ENCODE results near the gene LYPD3.
A peak's percentile ranks its signal among the peaks of the same experiment; 100 is the strongest.
"Not testable (repeated sequence)": the region's sequence is repeated elsewhere in the genome, so short reads cannot be mapped to it uniquely, and the experiment has no call there.

LYPD3 gene

DNA sequence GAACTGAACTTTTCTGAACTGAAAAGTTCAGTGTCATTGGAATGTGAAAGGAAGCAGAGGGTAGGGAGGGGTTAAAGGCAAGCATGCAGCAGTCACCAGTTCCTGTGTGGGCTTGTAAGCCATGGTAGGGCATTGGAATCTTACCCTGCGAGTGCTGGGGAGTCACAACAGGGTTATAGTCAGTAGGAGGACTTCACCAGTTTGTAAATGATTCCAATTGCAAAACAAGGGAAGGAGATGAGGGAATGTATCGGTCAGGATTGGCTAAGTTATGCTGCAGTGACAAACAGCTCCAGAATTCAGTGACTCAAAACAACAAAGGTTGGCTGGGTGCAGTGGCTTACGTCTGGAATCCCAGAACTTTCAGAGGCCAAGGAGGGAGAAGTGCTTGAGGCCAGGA lies 12.8 kb downstream of the LYPD3 start:
- TF ChIP-seq, protein P1, sequence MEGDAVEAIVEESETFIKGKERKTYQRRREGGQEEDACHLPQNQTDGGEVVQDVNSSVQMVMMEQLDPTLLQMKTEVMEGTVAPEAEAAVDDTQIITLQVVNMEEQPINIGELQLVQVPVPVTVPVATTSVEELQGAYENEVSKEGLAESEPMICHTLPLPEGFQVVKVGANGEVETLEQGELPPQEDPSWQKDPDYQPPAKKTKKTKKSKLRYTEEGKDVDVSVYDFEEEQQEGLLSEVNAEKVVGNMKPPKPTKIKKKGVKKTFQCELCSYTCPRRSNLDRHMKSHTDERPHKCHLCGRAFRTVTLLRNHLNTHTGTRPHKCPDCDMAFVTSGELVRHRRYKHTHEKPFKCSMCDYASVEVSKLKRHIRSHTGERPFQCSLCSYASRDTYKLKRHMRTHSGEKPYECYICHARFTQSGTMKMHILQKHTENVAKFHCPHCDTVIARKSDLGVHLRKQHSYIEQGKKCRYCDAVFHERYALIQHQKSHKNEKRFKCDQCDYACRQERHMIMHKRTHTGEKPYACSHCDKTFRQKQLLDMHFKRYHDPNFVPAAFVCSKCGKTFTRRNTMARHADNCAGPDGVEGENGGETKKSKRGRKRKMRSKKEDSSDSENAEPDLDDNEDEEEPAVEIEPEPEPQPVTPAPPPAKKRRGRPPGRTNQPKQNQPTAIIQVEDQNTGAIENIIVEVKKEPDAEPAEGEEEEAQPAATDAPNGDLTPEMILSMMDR (IDR thresholded peaks at IDR 0.05; ENCODE audit: extremely low read depth, missing control alignments) = no peak
- DNase-seq (ENCODE audit: low spot score) = no peak

DNA sequence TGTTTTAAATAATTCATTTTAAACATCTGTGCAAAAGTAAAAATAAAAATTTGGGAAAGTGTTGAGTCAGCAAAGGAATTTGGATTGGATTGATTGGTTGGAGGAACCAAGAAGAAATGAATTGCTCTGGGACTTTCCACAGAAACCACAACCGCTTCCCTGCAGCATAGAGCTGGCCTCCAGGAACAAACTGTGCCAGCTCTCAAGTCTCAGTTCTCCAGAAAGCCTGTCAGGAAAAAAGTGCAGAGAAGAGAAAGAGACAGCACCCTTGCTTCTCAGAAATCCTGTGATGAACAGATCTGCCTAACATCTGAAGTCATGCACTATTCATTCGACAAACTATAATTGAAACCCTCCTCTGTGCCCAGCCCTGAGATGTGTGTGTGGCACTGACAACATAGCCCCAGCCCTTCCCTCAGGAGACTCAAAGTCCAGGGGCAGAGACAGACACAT lies 14.8 kb downstream of the LYPD3 start:
- TF ChIP-seq, protein P1 (IDR thresholded peaks at IDR 0.05; ENCODE audit: extremely low read depth, missing control alignments) = no peak
- no peak for DNase-seq (ENCODE audit: low spot score)

DNA sequence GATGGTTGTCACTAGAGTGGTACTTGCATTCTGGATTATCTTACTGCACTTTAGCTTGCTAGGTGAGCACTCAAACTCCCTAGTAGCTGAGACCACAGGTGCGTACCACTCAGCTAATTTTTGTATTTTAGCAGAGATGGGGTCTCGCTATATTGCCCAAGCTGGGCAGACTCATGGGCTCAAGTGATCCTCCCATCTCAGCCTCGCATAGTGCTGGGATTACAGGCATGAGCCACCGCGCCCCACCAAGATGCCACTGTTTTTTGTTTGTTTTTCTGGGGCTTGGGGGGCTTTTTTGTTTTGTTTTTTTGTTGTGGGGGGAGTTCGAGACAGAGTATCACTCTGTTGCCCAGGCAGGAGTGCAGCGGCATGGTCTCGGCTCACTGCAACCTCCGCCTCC lies 17.8 kb downstream of the LYPD3 start:
- DNase-seq (ENCODE audit: low spot score) = no peak
- TF ChIP-seq, protein P1 (IDR thresholded peaks at IDR 0.05; ENCODE audit: extremely low read depth, missing control alignments) = no peak

DNA sequence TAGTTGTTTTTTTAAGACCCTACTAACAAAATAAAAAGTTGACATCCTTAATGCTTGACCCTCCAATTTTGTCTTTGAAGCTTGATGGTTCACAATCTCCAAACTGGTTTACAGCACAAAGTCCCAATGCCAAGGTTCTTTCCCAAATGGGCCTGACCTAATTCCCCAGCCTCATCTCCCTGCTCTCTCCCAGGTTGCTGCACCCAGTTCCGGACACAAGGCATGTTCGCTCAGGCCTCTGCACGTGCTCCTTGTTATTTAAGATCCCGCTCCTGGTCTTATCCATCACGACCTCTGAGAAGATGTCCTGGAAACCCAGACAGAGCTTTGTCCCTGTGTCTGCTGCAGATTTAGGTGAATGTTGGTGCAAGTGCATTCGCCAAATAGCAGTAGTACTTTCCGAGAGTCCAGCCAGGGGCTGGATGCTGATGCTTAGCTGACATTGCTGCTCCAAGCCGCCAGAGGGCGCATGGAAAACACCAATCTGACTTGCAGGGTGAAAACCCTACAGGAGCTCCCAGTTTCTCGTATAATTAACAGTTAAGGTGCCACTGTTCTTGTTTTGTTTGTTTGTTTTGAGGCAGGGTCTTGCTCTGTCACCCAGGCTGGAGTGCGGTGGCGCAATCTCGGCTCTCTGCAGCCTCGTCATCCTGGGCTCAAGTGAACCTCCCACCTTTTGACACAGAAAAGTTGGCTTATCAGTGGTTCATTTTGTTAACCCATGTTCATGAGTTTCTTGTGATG lies 18.5 kb downstream of the LYPD3 start:
- peak; percentile 80 for DNase-seq (ENCODE audit: low spot score)
- TF ChIP-seq, protein P1 (IDR thresholded peaks at IDR 0.05; ENCODE audit: extremely low read depth, missing control alignments) = peak; percentile 92

DNA sequence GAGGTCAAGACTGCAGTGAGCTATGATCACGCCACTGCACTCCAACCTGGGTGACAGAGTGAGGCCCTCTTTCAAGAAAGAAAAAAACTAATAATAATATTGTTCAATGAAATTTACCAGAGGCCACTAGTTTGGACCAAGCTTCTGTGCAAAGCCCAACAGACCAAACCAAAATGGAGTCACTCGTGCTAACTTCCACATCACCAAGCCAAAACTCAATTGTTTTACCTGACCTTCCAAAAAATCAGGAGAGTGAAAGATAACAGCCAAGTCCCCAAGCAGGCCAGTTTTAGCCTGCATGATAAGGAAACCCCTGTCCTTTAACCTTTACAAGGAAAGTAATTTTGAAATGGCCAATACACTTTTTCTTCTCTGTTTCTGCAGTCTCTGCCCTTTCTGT lies 20.0 kb downstream of the LYPD3 start:
- TF ChIP-seq, protein P1 (IDR thresholded peaks at IDR 0.05; ENCODE audit: extremely low read depth, missing control alignments) = no peak
- no peak for DNase-seq (ENCODE audit: low spot score)

DNA sequence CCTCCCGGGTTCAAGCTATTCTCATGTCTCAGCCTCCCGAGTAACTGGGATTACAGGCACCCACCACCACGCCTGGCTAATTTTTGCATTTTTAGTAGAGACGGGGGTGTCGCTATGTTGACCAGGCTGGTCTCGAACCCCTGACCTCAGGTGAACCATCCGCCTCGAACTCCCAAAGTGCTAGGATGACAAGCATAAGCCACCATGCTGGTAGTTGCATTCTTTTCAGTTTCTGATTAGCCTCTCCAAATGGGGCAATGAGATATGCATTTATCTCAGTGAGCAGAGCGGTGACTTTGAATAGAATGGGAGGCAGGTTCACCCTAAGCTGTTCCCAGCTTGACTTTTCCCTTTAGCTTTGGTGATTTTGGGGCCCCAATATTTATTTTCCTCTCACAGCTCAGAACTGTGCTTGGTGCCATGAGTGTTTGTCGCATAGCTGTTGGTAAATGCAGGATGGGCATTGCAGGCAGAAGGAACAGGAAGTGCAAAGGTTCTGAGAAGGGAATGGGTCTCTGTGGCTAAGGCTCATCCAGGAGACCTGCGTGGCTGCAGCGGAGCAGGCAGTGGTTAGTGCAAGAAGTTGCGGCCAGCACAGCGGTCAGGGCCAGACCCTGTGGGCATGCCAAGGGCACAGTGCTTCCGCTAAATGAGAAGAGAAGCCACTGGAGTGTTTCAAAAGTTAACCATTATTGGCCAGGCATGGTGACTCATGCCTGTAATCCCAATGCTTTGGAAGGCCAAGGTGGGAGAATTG lies 20.7 kb downstream of the LYPD3 start:
- TF ChIP-seq, protein P1 (IDR thresholded peaks at IDR 0.05; ENCODE audit: extremely low read depth, missing control alignments) = no peak
- DNase-seq (ENCODE audit: low spot score) = no peak

DNA sequence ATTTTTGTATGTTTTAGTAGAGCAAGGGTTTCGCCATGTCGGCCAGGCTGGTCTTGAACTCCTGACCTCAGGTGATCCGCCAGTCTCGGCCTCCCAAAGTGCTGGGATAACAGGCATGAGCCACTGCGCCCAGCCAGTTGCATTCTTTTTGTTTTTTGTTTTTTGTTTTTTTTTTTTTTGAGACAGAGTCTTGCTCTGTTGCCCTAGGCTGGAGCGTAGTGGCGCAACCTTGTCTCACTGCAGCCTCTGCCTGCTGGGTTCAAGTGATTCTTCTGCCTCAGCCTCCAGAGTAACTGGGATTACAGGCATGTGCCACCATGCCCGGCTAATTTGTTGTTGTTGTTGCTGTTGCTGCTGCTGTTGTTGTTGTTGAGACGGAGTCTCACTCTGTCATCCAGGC lies 21.3 kb downstream of the LYPD3 start:
- not testable (repeated sequence) for DNase-seq (ENCODE audit: low spot score)
